K562 (cell line): ENCODE measurements around the gene ZNF432. TPM values are rescaled to one million over a fixed set of nuclear protein-coding genes. Genes with fewer than 3 reads are reported as not detected.

Source experiments
- ATF1 ChIP-seq, 2 experiments: fragments of 450-650 bp in 1 of 2; IDR thresholded peaks; 2 replicates each; pipeline ENCODE4 v1.6.1; 2016; ENCODE audit warnings: missing compliant biosample characterization in 1 of 2, missing genetic modification characterization in 1 of 2
- ATF7 ChIP-seq: fragments of 450-650 bp; IDR thresholded peaks from 2 replicates; pipeline ENCODE4 v1.7.1; 2014; ENCODE audit warnings: mild to moderate bottlenecking, moderate library complexity
- BRCA1 ChIP-seq, 2 experiments: fragments of 450-650 bp in 1 of 2; sonication (generic) in 1 of 2; formaldehyde crosslinking in 1 of 2; IDR thresholded peaks; 2 replicates each; pipeline versions ENCODE4 v1.5.0 to v1.6.1; 2017 to 2020; ENCODE audit warnings: mild to moderate bottlenecking in 1 of 2, missing genetic modification reagents in 1 of 2
- ESRRB ChIP-seq: fragments of 250-450 bp; sonication (Bioruptor Pico); IDR thresholded peaks from 2 replicates; pipeline ENCODE4 v1.5.0; 2020; ENCODE audit warnings: mild to moderate bottlenecking, moderate library complexity, borderline replicate concordance
- HMG20A ChIP-seq: fragments of 450-650 bp; formaldehyde crosslinking; conservative IDR thresholded peaks from 2 replicates; pipeline ENCODE4 v1.4.0; 2020; ENCODE audit warnings: mild to moderate bottlenecking, mixed read lengths
- KLF6 ChIP-seq: fragments of 250-450 bp; sonication (Bioruptor Pico); IDR thresholded peaks from 2 replicates; pipeline ENCODE4 v1.4.0; 2020; ENCODE audit warnings: mild to moderate bottlenecking, moderate library complexity, borderline replicate concordance
- MECOM ChIP-seq: fragments of 250-450 bp; sonication (Bioruptor Pico); IDR thresholded peaks from 2 replicates; pipeline ENCODE4 v1.8.0; 2022; ENCODE audit warnings: inconsistent platforms
- NR3C1 ChIP-seq: sonication (generic); formaldehyde crosslinking; IDR thresholded peaks from 2 replicates; pipeline ENCODE4 v1.8.1; 2022; ENCODE audit warnings: missing genetic modification reagents
- NR4A1 ChIP-seq, 2 experiments: fragments of 250-450 bp in 1 of 2; fragments of 450-650 bp in 1 of 2; sonication (Bioruptor Pico) in 1 of 2; IDR thresholded peaks; 2 replicates each; pipeline versions ENCODE4 v1.4.0 to v1.6.1; 2016 to 2020; ENCODE audit warnings: mild to moderate bottlenecking in 2 of 2, missing compliant biosample characterization in 1 of 2, missing genetic modification characterization in 1 of 2, moderate library complexity in 1 of 2
- RFX1 ChIP-seq: fragments of 450-650 bp; IDR thresholded peaks from 2 replicates; pipeline ENCODE4 v1.6.1; 2016; ENCODE audit warnings: mild to moderate bottlenecking, moderate library complexity
- SNIP1 ChIP-seq: fragments of 450-650 bp; IDR thresholded peaks from 2 replicates; pipeline ENCODE4 v1.7.1; 2017; ENCODE audit warnings: low read depth, mild to moderate bottlenecking
- SRSF7 ChIP-seq: fragments of 200-400 bp; formaldehyde crosslinking; optimal IDR thresholded peaks from 2 replicates; pipeline ENCODE3; 2017; ENCODE audit warnings: mild to moderate bottlenecking, low read depth, low read length
- TGIF2 ChIP-seq: sonication (generic); formaldehyde crosslinking; IDR thresholded peaks from 2 replicates; pipeline ENCODE4 v1.8.1; 2022; ENCODE audit warnings: mild to moderate bottlenecking, missing genetic modification reagents, moderate library complexity
- ZBTB1 ChIP-seq: sonication (generic); formaldehyde crosslinking; IDR thresholded peaks from 2 replicates; pipeline ENCODE4 v1.8.1; 2023; ENCODE audit warnings: missing genetic modification reagents, low read depth, mild to moderate bottlenecking, borderline replicate concordance
- ZEB2 ChIP-seq: fragments of 450-650 bp; IDR thresholded peaks from 2 replicates; pipeline ENCODE4 v1.6.1; 2016
- ZNF408 ChIP-seq: fragments of 250-450 bp; sonication (Bioruptor Pico); IDR thresholded peaks from 2 replicates; pipeline ENCODE4 v1.4.0; 2020; ENCODE audit warnings: low read depth, mild to moderate bottlenecking, moderate library complexity
- polyA plus RNA-seq, 8 experiments: library from polyadenylated mRNA; depleted of rRNA in 4 of 8; stranded (reverse) in 5 of 8; unstranded in 3 of 8; fragments of >200 nt; fragmentation: Nextera tagmentation in 2 of 8; fragmentation: Illumina TruSeq in 1 of 8; extraction: Ambion mirVana in 2 of 8; extraction: Trizol in 1 of 8; gene quantifications; 2 replicates each; pipeline versions ENCODE4 v1.2.1 to v1.2.3, GENCODE V29; 2011 to 2014; ENCODE audit warnings: inconsistent platforms in 1 of 8, missing spikeins in 1 of 8
- total RNA-seq, 7 experiments: library from RNA; depleted of rRNA in 6 of 7; stranded (reverse); fragments of >200 nt in 6 of 7; fragmentation: Illumina TruSeq in 2 of 7; extraction: Trizol in 2 of 7; gene quantifications; 2 replicates each; pipeline versions ENCODE4 v1.2.1 to v1.2.3, GENCODE V29; 2011 to 2021; ENCODE audit warnings: low replicate concordance in 1 of 7
- TF ChIP-seq, protein P1 (sequence below): sonication (generic); formaldehyde crosslinking; IDR thresholded peaks from 2 replicates; pipeline ENCODE4 v1.8.0; 2023; ENCODE audit warnings: mild to moderate bottlenecking, missing genetic modification reagents
- TF ChIP-seq, protein P2 (sequence below): sonication (generic); formaldehyde crosslinking; IDR thresholded peaks from 2 replicates; pipeline ENCODE4 v1.8.0; 2022; ENCODE audit warnings: mild to moderate bottlenecking, missing genetic modification reagents
- TF ChIP-seq, protein P3 (sequence below): fragments of 450-650 bp; IDR thresholded peaks from 2 replicates; pipeline ENCODE4 v1.6.1; 2016; ENCODE audit warnings: low read depth, mild to moderate bottlenecking, moderate library complexity
- TF ChIP-seq, protein P4 (sequence below): fragments of 200-800 bp; sonication (Bioruptor generic); IDR thresholded peaks from 2 replicates; pipeline ENCODE4 v1.6.1; 2017; ENCODE audit warnings: missing genetic modification characterization, missing compliant biosample characterization

The ZNF432 gene
- total and polyA plus RNA-seq, 9 of the 15 experiments (the other 6 are each of a cell fraction or from before 2014, with no cell fraction given), result 2.6 to 6.8 (median 4.0) TPM

DNA sequence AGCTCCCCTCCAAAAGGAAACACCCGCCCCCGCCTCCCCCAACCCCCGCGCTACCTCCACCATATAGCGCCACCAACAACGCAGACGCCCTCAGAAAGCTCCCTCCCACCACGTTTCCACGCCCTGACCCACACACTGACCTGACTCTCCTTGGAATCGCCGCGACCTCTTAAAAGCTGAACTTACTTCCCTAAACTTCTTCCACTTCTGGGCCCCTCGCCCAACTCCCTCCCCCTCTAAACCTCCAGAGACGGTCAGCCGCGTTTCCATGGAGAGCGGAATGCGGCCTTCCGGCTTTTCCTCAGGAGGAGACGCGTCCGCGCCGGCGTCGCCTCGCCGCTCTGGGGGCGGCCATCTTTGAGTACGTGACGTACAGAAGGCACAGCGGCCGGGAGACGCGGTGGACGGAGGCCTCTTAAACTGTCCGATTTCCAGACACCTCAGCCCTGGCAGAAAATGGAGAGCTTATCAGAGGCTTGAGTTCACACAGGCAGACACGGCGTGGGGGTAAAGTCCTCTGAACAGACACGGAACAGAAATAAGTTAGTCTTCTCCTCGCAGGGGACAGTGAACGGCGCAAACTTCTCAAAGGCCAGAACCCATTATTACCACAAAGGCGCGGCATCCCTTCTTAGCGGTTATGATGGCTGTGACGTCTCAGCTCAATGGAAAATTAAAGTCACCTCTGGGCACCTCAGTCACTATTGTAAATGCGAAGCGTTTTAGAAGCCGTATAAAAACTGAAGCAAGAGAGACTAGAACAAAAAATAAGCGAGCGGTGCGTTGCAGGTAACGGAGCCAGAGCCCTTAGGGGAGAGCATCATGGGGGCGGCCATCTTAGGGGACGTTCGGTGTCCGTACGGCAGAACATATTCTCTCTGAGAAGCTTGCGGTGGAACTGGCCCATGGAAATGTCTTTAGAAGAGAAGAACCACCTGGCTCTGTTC, at the start of gene ZNF432 (continued):
- TF ChIP-seq, protein P1, sequence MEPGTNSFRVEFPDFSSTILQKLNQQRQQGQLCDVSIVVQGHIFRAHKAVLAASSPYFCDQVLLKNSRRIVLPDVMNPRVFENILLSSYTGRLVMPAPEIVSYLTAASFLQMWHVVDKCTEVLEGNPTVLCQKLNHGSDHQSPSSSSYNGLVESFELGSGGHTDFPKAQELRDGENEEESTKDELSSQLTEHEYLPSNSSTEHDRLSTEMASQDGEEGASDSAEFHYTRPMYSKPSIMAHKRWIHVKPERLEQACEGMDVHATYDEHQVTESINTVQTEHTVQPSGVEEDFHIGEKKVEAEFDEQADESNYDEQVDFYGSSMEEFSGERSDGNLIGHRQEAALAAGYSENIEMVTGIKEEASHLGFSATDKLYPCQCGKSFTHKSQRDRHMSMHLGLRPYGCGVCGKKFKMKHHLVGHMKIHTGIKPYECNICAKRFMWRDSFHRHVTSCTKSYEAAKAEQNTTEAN, result no peak
- TF ChIP-seq NR4A1 (CRISPR knock-in tag; IDR thresholded peaks at IDR 0.05), result no peak
- no peak for TF ChIP-seq NR4A1 (tag; IDR thresholded peaks at IDR 0.05)
- TF ChIP-seq TGIF2, result no peak
- TF ChIP-seq, protein P2, sequence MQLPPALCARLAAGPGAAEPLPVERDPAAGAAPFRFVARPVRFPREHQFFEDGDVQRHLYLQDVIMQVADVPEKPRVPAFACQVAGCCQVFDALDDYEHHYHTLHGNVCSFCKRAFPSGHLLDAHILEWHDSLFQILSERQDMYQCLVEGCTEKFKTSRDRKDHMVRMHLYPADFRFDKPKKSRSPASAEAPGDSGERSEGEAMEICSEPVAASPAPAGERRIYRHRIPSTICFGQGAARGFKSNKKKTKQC (CRISPR knock-in tag), result peak; percentile 57; the same call in 1 of the 2 replicates
- no peak for TF ChIP-seq HMG20A (CRISPR knock-in tag)
- no peak for TF ChIP-seq NR3C1 (CRISPR knock-in tag)
- peak; percentile 49; the same call in 1 of the 2 replicates for TF ChIP-seq ATF1 (CRISPR knock-in tag; IDR thresholded peaks at IDR 0.05)
- peak; percentile 93 for TF ChIP-seq ATF1 (tag; IDR thresholded peaks at IDR 0.05)
- TF ChIP-seq BRCA1 (IDR thresholded peaks at IDR 0.05), result no peak
- no peak for TF ChIP-seq BRCA1 (CRISPR knock-in tag; IDR thresholded peaks at IDR 0.05)
- no peak for TF ChIP-seq SNIP1
- TF ChIP-seq ZEB2, result no peak
- peak; percentile 91 for TF ChIP-seq RFX1
- TF ChIP-seq KLF6 (CRISPR knock-in tag), result no peak
- TF ChIP-seq SRSF7, result no peak
- no peak for TF ChIP-seq ZBTB1 (CRISPR knock-in tag)
- no peak for TF ChIP-seq ZNF408 (CRISPR knock-in tag)
- TF ChIP-seq MECOM (CRISPR knock-in tag), result no peak
- TF ChIP-seq, protein P3, sequence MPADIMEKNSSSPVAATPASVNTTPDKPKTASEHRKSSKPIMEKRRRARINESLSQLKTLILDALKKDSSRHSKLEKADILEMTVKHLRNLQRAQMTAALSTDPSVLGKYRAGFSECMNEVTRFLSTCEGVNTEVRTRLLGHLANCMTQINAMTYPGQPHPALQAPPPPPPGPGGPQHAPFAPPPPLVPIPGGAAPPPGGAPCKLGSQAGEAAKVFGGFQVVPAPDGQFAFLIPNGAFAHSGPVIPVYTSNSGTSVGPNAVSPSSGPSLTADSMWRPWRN, result no peak
- TF ChIP-seq, protein P4, sequence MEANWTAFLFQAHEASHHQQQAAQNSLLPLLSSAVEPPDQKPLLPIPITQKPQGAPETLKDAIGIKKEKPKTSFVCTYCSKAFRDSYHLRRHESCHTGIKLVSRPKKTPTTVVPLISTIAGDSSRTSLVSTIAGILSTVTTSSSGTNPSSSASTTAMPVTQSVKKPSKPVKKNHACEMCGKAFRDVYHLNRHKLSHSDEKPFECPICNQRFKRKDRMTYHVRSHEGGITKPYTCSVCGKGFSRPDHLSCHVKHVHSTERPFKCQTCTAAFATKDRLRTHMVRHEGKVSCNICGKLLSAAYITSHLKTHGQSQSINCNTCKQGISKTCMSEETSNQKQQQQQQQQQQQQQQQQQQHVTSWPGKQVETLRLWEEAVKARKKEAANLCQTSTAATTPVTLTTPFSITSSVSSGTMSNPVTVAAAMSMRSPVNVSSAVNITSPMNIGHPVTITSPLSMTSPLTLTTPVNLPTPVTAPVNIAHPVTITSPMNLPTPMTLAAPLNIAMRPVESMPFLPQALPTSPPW, result peak; percentile 86
- TF ChIP-seq ATF7, result peak; percentile 57; the same call in 1 of the 2 replicates
- TF ChIP-seq ESRRB (CRISPR knock-in tag), result no peak
